DOHH2 (cell line): ENCODE results near the gene CXXC5.
A peak's percentile ranks its signal among the peaks of the same experiment; 100 is the strongest.

Source experiments
- H3F3A ChIP-seq: fragments of 200-600 bp; sonication (generic), shearing (Covaris generic); 2 replicates; pipeline ENCODE4 v1.6.0; 2016; ENCODE audit warnings: antibody characterized with exemption, mild to moderate bottlenecking; ENCODE audit not compliant: control insufficient read depth, insufficient read depth
- H3K27ac ChIP-seq: fragments of 200-600 bp; sonication (generic); 2 replicates; pipeline ENCODE4 v1.5.1; 2014; ENCODE audit warnings: low read depth, mild to moderate bottlenecking, low read length, moderate library complexity
- H3K27me3 ChIP-seq: fragments of 200-600 bp; sonication (generic); 2 replicates; pipeline ENCODE4 v1.6.1; 2014; ENCODE audit warnings: mild to moderate bottlenecking, low read length, mixed read lengths; ENCODE audit not compliant: control insufficient read depth
- H3K36me3 ChIP-seq: fragments of 200-600 bp; sonication (generic); 2 replicates; pipeline ENCODE4 v1.6.1; 2014; ENCODE audit warnings: mild to moderate bottlenecking, low read length, moderate library complexity, mixed read lengths; ENCODE audit not compliant: control insufficient read depth
- H3K4me1 ChIP-seq: fragments of 200-600 bp; sonication (generic); 2 replicates; pipeline ENCODE4 v1.6.1; 2014; ENCODE audit warnings: mild to moderate bottlenecking, low read length, mixed read lengths; ENCODE audit not compliant: control insufficient read depth
- H3K4me2 ChIP-seq: fragments of 200-600 bp; sonication (generic); 2 replicates; pipeline ENCODE4 v1.6.0; 2014; ENCODE audit warnings: mild to moderate bottlenecking, low read length, moderate library complexity
- H3K4me3 ChIP-seq: fragments of 200-600 bp; sonication (generic); 2 replicates; pipeline ENCODE4 v1.5.1; 2014; ENCODE audit warnings: mild to moderate bottlenecking, low read length, mixed read lengths
- H3K79me2 ChIP-seq: fragments of 200-600 bp; sonication (generic); 2 replicates; pipeline ENCODE4 v1.6.1; 2014; ENCODE audit warnings: mild to moderate bottlenecking, low read length, mixed read lengths; ENCODE audit not compliant: control insufficient read depth
- H3K9me2 ChIP-seq: fragments of 200-600 bp; sonication (generic); replicated peaks from 2 replicates; pipeline ENCODE4 v1.6.1; 2014; ENCODE audit warnings: mild to moderate bottlenecking, low read length, mixed read lengths; ENCODE audit not compliant: control insufficient read depth
- H3K9me3 ChIP-seq: fragments of 200-600 bp; sonication (generic); 2 replicates; pipeline ENCODE4 v1.6.1; 2014; ENCODE audit warnings: antibody characterized with exemption, low read length, mixed read lengths; ENCODE audit not compliant: control insufficient read depth, insufficient read depth
- H4K20me1 ChIP-seq: fragments of 200-600 bp; sonication (generic); 2 replicates; pipeline ENCODE4 v1.6.0; 2014; ENCODE audit warnings: low read depth, mild to moderate bottlenecking, antibody characterized with exemption, low read length, moderate library complexity; ENCODE audit not compliant: control insufficient read depth, insufficient read depth
- EZH2phosphoT487 ChIP-seq: fragments of 200-600 bp; sonication (generic); IDR thresholded peaks from 2 replicates; pipeline ENCODE4 v1.6.1; 2017; ENCODE audit warnings: borderline replicate concordance, mild to moderate bottlenecking, antibody characterized with exemption, low read length, moderate library complexity, mixed read lengths
- TF ChIP-seq, protein P1 (sequence below): fragments of 200-600 bp; sonication (generic); IDR thresholded peaks from one replicate; pipeline ENCODE4 v1.5.1; 2014; ENCODE audit warnings: antibody characterized with exemption, mild to moderate bottlenecking, low read depth, low read length; ENCODE audit not compliant: poor library complexity, severe bottlenecking

Gene CXXC5

GRCh38 chr5:139671096-139671841 is 23.1 kb downstream of the CXXC5 start:
- peaks cover 10% of the 10 kb centered on the region; the same call in 1 of the 2 replicates for H4K20me1 ChIP-seq

GRCh38 chr5:139675213-139675612 is 27.1 kb downstream of the CXXC5 start:
- no peak overlapping the region for H3K27ac ChIP-seq
- peaks cover 65% of the 10 kb centered on the region for H3K79me2 ChIP-seq

More at GRCh38 chr5:139671096-139671841, 23.1 kb downstream of the CXXC5 start:
- H3K4me2 ChIP-seq: peak overlapping the region; percentile 91
- H3F3A ChIP-seq: peaks cover 23% of the 10 kb centered on the region
- peaks cover 72% of the 10 kb centered on the region for H3K4me1 ChIP-seq
- TF ChIP-seq, protein P1, sequence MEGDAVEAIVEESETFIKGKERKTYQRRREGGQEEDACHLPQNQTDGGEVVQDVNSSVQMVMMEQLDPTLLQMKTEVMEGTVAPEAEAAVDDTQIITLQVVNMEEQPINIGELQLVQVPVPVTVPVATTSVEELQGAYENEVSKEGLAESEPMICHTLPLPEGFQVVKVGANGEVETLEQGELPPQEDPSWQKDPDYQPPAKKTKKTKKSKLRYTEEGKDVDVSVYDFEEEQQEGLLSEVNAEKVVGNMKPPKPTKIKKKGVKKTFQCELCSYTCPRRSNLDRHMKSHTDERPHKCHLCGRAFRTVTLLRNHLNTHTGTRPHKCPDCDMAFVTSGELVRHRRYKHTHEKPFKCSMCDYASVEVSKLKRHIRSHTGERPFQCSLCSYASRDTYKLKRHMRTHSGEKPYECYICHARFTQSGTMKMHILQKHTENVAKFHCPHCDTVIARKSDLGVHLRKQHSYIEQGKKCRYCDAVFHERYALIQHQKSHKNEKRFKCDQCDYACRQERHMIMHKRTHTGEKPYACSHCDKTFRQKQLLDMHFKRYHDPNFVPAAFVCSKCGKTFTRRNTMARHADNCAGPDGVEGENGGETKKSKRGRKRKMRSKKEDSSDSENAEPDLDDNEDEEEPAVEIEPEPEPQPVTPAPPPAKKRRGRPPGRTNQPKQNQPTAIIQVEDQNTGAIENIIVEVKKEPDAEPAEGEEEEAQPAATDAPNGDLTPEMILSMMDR: no peak
- H3K27ac ChIP-seq: peak overlapping the region; percentile 98
- H3K9me3 ChIP-seq: no peaks in the 10 kb centered on the region
- H3K79me2 ChIP-seq: peaks cover 80% of the 10 kb centered on the region
- H3K4me3 ChIP-seq: peak overlapping the region; percentile 76
- peaks cover 17% of the 10 kb centered on the region for H3K36me3 ChIP-seq
- H3K9me2 ChIP-seq: no peaks in the 10 kb centered on the region
- no peaks in the 10 kb centered on the region for H3K27me3 ChIP-seq

DNA sequence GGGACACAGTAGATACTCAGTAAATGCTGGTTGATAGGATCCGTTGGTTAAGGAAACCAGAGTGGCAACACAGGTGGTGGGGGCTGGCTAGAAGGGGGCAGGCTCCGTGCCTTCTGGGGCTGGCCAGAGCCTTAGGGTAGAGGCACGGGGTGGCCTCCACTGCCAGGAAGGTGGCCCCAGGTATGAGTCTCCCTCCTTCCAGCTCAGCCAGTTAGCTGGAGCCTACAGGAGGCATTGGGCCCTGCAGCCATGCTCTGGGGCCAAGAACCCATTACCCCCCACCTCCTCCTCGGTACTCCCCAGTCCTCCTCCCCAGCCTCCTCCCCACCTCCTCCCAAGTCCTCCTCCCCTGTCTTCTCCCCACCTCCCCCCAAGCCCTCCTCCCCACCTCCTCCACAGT is 27.7 kb downstream of the CXXC5 start:
- peaks cover 28% of the 10 kb centered on the region for H3K4me1 ChIP-seq
- TF ChIP-seq, protein P1: no peak
- no peak for TF ChIP-seq EZH2phosphoT487
- no peaks in the 10 kb centered on the region for H3K9me2 ChIP-seq
- H3K4me2 ChIP-seq: no peak overlapping the region
- H3K36me3 ChIP-seq: peaks cover 12% of the 10 kb centered on the region
- H3K27ac ChIP-seq: no peak overlapping the region
- H3K27me3 ChIP-seq: no peaks in the 10 kb centered on the region
- peaks cover 2% of the 10 kb centered on the region for H3F3A ChIP-seq
- no peaks in the 10 kb centered on the region for H3K9me3 ChIP-seq
- peaks cover 64% of the 10 kb centered on the region for H3K79me2 ChIP-seq
- 0 out of 2 replicates have a peak, but pooled peaks cover 5% of the 10 kb centered on the region for H4K20me1 ChIP-seq
- H3K4me3 ChIP-seq: no peak overlapping the region

More at GRCh38 chr5:139675213-139675612, 27.1 kb downstream of the CXXC5 start:
- Histone ChIP-seq H3F3A (peaks cover 8% of the 10 kb centered on the region), H3K9me2 (no peaks in the 10 kb centered on the region), H3K4me1 (peaks cover 34% of the 10 kb centered on the region), H3K4me3 (no peak overlapping the region), H3K27me3 (no peaks in the 10 kb centered on the region), H4K20me1 (0 out of 2 replicates have a peak, but pooled peaks cover 5% of the 10 kb centered on the region), H3K4me2 (no peak overlapping the region), H3K9me3 (no peaks in the 10 kb centered on the region), H3K36me3 (peaks cover 10% of the 10 kb centered on the region)
- no peak for TF ChIP-seq EZH2phosphoT487
- TF ChIP-seq, protein P1: no peak
